ENCODE results near the gene ITPK1.

The ITPK1 gene

GRCh38 chr14:92892589-92892988 is 223.1 kb downstream of the ITPK1 start:
- no peak overlapping the region for H3K9ac ChIP-seq (ENCODE audit: low read depth, low read length)
- no peak overlapping the region for H3K27ac ChIP-seq (ENCODE audit: low read length)
- TF ChIP-seq EZH2 (IDR thresholded peaks at IDR 0.05; ENCODE audit: borderline replicate concordance, low read depth, low read length, severe bottlenecking), result no peak
- TF ChIP-seq CTCF (IDR thresholded peaks at IDR 0.05; ENCODE audit: borderline replicate concordance, extremely low read depth, low read length, poor library complexity, severe bottlenecking), result no peak
- peaks cover 3% of the 10 kb centered on the region for H3K27me3 ChIP-seq (ENCODE audit: insufficient read depth, low read length, poor library complexity)
- H3K79me2 ChIP-seq (ENCODE audit: insufficient read depth, low read length), result no peaks in the 10 kb centered on the region
- no peak overlapping the region for H3K4me3 ChIP-seq (ENCODE audit: low read depth in 1 of 2, low read length in 2 of 2)
- ATAC-seq (ENCODE audit: insufficient read depth, low read depth), result no peak
- no peaks in the 10 kb centered on the region for H3K9me3 ChIP-seq (ENCODE audit: insufficient read depth, low read length, severe bottlenecking)
- H2AFZ ChIP-seq (ENCODE audit: low read depth, low read length), result no peak overlapping the region
- H4K20me1 ChIP-seq (ENCODE audit: insufficient read depth, low read length), result no peaks in the 10 kb centered on the region
- no peaks in the 10 kb centered on the region for H3K36me3 ChIP-seq (ENCODE audit: insufficient read depth, low read length)
- H3K4me1 ChIP-seq (ENCODE audit: insufficient read depth, low read length), result no peaks in the 10 kb centered on the region
- no peak overlapping the region for H3K4me2 ChIP-seq (ENCODE audit: insufficient read depth, low read length)
- DNase-seq, result no peak

DNA sequence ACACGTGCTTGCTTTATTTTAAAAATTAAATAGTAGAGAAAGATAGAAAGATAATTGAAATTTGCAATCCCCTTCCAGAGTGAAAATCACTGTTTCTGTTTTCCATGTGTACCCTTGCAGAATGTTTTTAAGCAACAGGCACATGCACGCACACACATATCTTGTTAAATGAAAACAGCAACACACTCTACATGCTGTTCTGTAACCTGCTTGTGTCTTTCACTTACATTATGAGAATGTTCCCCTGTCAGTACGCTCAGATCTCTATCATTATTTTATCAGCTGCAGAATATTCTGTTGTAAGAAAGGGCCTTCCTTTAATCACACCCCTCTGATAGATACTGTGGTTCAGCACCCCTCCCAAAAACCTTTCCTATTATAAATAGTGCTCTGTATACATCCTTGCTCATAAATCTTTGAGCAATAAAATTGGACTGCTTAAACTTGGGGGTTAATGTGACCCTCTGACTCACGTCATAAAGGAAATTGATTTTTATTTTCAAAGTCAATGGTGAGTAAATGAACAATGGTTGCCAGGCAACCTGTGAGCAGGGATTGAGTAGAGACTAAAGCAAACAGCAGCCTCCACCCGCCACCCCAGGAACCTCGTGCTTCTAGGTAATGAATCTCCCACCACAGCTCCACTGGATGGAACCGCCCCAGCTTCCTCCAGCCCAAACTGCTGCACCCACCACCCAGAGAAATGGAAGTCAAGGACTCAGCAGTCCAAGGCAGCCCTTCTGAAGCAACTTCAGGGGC is 224.7 kb downstream of the ITPK1 start:
- no peak for DNase-seq
- no peak for TF ChIP-seq EZH2 (IDR thresholded peaks at IDR 0.05; ENCODE audit: borderline replicate concordance, low read depth, low read length, severe bottlenecking)
- TF ChIP-seq CTCF (IDR thresholded peaks at IDR 0.05; ENCODE audit: borderline replicate concordance, extremely low read depth, low read length, poor library complexity, severe bottlenecking), result no peak
- no peak overlapping the region for H3K4me3 ChIP-seq (ENCODE audit: low read depth in 1 of 2, low read length in 2 of 2)
- no peaks in the 10 kb centered on the region for H4K20me1 ChIP-seq (ENCODE audit: insufficient read depth, low read length)
- H3K9me3 ChIP-seq (ENCODE audit: insufficient read depth, low read length, severe bottlenecking), result no peaks in the 10 kb centered on the region
- peaks cover 3% of the 10 kb centered on the region for H3K27me3 ChIP-seq (ENCODE audit: insufficient read depth, low read length, poor library complexity)
- no peak overlapping the region for H3K27ac ChIP-seq (ENCODE audit: low read length)
- no peak overlapping the region for H3K9ac ChIP-seq (ENCODE audit: low read depth, low read length)
- H2AFZ ChIP-seq (ENCODE audit: low read depth, low read length), result no peak overlapping the region
- H3K36me3 ChIP-seq (ENCODE audit: insufficient read depth, low read length), result no peaks in the 10 kb centered on the region
- no peaks in the 10 kb centered on the region for H3K4me1 ChIP-seq (ENCODE audit: insufficient read depth, low read length)
- no peak for ATAC-seq (ENCODE audit: insufficient read depth, low read depth)
- H3K4me2 ChIP-seq (ENCODE audit: insufficient read depth, low read length), result no peak overlapping the region
- H3K79me2 ChIP-seq (ENCODE audit: insufficient read depth, low read length), result no peaks in the 10 kb centered on the region

- no peak overlapping the region for H2AFZ ChIP-seq (ENCODE audit: low read depth, low read length)
- no peak for ATAC-seq (ENCODE audit: insufficient read depth, low read depth)
Measured at GRCh38 chr14:92888896-92889295, 226.8 kb downstream of the ITPK1 start.

GRCh38 chr14:92887157-92887556 is 228.6 kb downstream of the ITPK1 start:
- Histone ChIP-seq H2AFZ (ENCODE audit: low read depth, low read length) (no peak overlapping the region), H3K27me3 (ENCODE audit: insufficient read depth, low read length, poor library complexity) (peaks cover 3% of the 10 kb centered on the region), H3K36me3 (ENCODE audit: insufficient read depth, low read length) (no peaks in the 10 kb centered on the region), H3K9ac (ENCODE audit: low read depth, low read length) (no peak overlapping the region), H3K9me3 (ENCODE audit: insufficient read depth, low read length, severe bottlenecking) (no peaks in the 10 kb centered on the region), H3K27ac (ENCODE audit: low read length) (no peak overlapping the region), H3K79me2 (ENCODE audit: insufficient read depth, low read length) (no peaks in the 10 kb centered on the region), H3K4me2 (ENCODE audit: insufficient read depth, low read length) (no peak overlapping the region), H4K20me1 (ENCODE audit: insufficient read depth, low read length) (no peaks in the 10 kb centered on the region), H3K4me1 (ENCODE audit: insufficient read depth, low read length) (no peaks in the 10 kb centered on the region), H3K4me3 (ENCODE audit: low read depth in 1 of 2, low read length in 2 of 2) (no peak overlapping the region)
- DNase-seq (no peak), ATAC-seq (ENCODE audit: insufficient read depth, low read depth) (no peak)
- no peak for TF ChIP-seq CTCF (IDR thresholded peaks at IDR 0.05; ENCODE audit: borderline replicate concordance, extremely low read depth, low read length, poor library complexity, severe bottlenecking)
- no peak for TF ChIP-seq EZH2 (IDR thresholded peaks at IDR 0.05; ENCODE audit: borderline replicate concordance, low read depth, low read length, severe bottlenecking)

More at GRCh38 chr14:92888896-92889295, 226.8 kb downstream of the ITPK1 start:
- H3K9ac ChIP-seq (ENCODE audit: low read depth, low read length), result no peak overlapping the region
- no peak for DNase-seq
- H3K36me3 ChIP-seq (ENCODE audit: insufficient read depth, low read length), result no peaks in the 10 kb centered on the region
- H3K9me3 ChIP-seq (ENCODE audit: insufficient read depth, low read length, severe bottlenecking), result no peaks in the 10 kb centered on the region
- TF ChIP-seq EZH2 (IDR thresholded peaks at IDR 0.05; ENCODE audit: borderline replicate concordance, low read depth, low read length, severe bottlenecking), result no peak
- no peak overlapping the region for H3K27ac ChIP-seq (ENCODE audit: low read length)
- peaks cover 3% of the 10 kb centered on the region for H3K27me3 ChIP-seq (ENCODE audit: insufficient read depth, low read length, poor library complexity)
- H4K20me1 ChIP-seq (ENCODE audit: insufficient read depth, low read length), result no peaks in the 10 kb centered on the region
- H3K4me3 ChIP-seq (ENCODE audit: low read depth in 1 of 2, low read length in 2 of 2), result no peak overlapping the region
- H3K4me2 ChIP-seq (ENCODE audit: insufficient read depth, low read length), result no peak overlapping the region
- H3K4me1 ChIP-seq (ENCODE audit: insufficient read depth, low read length), result no peaks in the 10 kb centered on the region
- no peaks in the 10 kb centered on the region for H3K79me2 ChIP-seq (ENCODE audit: insufficient read depth, low read length)

Measured in DND-41 (cell line).